GM12873 (cell line): ENCODE results near the gene IFNA17.
"Not testable (repeated sequence)": the region's sequence is repeated elsewhere in the genome, so short reads cannot be mapped to it uniquely, and the experiment has no call there.

Experiments used
- TF ChIP-seq, protein P1 (sequence below): IDR thresholded peaks from 2 replicates; pipeline ENCODE4 v1.5.1; 2012; ENCODE audit warnings: low read depth, mild to moderate bottlenecking, moderate library complexity, low read length, control low read depth; ENCODE audit not compliant: insufficient read depth; ENCODE audit errors: missing control alignments

The IFNA17 gene

DNA sequence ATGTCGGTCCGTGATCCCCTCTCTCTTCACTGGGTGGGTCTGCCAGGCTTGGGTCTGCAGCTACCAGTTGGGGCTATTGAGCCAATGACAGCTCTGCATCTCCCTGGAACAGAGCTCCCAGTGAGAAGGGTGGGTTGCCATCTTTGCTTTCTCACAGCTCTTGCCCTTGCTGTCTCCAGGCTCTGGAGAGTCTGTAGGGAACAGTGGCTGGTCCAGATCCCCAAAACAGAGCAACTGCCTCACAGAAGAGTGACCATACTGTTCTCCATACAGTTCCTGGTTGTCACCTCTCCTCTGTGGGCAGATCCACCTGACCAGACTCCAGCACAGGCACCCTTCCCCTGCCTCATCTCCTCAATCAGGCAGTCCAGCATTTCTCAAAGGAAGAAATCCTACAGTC is 5.2 kb upstream of the IFNA17 start:
- TF ChIP-seq, protein P1, sequence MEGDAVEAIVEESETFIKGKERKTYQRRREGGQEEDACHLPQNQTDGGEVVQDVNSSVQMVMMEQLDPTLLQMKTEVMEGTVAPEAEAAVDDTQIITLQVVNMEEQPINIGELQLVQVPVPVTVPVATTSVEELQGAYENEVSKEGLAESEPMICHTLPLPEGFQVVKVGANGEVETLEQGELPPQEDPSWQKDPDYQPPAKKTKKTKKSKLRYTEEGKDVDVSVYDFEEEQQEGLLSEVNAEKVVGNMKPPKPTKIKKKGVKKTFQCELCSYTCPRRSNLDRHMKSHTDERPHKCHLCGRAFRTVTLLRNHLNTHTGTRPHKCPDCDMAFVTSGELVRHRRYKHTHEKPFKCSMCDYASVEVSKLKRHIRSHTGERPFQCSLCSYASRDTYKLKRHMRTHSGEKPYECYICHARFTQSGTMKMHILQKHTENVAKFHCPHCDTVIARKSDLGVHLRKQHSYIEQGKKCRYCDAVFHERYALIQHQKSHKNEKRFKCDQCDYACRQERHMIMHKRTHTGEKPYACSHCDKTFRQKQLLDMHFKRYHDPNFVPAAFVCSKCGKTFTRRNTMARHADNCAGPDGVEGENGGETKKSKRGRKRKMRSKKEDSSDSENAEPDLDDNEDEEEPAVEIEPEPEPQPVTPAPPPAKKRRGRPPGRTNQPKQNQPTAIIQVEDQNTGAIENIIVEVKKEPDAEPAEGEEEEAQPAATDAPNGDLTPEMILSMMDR = no peak

DNA sequence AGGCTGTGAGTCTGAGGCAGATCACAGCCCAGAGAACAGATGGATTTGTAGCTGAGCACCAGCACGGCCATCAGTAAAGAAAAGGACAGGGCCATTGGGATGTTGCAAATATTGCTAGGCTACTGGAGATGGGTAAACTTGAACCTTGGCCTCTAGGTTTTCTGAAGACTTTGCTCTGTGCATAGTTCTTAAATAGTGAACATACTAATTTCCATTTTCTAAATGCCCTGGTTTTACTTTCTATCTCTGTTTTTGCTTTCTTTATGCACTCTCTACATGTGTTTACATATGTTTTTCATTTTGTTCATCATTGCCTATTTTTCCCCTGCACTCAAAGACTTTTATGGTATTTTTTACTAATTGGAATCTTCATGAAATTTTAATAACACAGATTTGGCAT is 10.8 kb downstream of the IFNA17 start, which contains the start of gene IFNA16:
TSS of gene IFNA16 (minus strand) at position 101 of the 400 bp plus-strand sequence. CDS start at position 95, 6 bp downstream.
- TF ChIP-seq, protein P1 = not testable (repeated sequence)

DNA sequence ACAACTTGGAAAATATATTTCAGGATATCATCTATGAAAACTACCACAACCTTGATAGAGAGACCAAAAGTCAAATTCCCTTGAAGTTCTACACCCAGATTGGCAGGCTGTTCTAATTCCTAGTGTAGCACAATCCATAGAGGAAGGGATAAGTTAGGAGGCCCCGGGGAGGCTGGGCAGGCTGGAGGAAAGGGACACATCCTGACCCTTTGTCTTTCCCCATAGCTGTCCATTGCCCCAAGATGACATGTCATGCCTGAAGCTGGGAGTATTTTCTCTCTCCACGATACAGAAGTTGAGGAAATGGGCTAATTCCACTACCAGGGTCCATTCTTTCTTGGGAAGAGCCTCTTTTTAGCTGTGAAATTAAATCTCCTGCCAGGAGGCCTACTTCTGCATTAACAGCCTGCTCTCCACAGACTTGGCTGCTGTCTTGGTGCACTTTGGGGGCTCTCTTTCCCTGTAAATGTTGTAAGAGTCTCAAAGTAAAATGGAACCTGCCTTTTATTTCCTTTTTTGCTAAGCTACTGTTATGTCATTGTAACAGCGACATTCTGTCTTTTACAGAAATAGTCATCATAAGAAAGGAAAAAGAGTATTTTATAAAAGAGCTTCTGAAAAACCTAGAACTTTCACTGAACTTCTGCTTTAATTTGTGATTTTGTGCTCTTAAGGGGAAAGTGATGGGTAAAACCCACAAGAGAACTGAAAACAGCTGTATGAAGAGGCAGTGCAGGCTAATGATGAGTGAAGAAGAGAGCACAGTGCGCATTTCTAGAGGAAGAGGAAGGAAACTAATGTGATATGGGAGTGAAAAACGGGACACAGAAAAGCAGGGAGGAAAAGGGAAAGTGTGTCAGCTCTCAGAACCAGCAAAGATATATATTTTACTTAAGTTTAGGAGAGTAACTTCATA is 14.4 kb downstream of the IFNA17 start:
- TF ChIP-seq, protein P1 = peak; percentile 64

DNA sequence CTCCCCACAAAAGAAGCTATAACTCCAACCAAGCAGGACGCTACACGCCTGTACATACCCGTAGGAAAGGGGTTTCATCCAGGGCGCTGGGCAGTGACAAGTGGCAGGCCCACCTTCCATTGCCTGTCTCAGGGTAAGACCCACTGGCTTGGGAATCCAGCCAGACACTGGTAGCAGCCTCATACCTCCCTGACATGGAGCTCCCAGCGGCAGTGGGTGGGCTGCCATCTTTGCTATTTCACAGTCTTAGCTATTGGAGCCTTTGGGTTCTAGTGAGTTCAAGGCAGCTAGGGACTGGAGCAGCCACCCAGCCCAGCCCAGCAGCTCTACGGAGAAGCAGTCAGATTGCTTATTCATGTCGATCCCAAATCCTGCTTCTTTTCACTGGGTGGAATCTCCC is 17.7 kb downstream of the IFNA17 start:
- TF ChIP-seq, protein P1 = no peak

DNA sequence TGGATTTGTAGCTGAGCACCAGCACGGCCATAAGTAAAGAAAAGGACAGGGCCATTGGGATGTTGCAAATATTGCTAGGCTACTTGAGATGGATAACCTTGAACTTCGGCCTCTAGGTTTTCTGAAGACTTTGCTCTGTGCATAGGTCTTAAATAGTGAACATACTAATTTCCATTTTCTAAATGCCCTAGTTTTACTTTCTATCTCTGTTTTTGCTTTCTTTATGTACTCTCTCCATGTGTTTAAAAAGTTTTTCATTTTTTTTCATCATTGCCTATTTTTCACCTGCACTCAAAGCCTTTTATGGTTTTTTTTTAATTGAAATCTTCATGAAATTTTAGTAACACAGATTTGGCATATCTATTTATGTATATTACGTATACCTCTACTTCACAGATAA is 21.0 kb downstream of the IFNA17 start, which contains the start of gene IFNA10:
TSS of gene IFNA10 (minus strand) at position 101 of the 400 bp plus-strand sequence. CDS start at position 55, 46 bp downstream.
- TF ChIP-seq, protein P1 = not testable (repeated sequence)

DNA sequence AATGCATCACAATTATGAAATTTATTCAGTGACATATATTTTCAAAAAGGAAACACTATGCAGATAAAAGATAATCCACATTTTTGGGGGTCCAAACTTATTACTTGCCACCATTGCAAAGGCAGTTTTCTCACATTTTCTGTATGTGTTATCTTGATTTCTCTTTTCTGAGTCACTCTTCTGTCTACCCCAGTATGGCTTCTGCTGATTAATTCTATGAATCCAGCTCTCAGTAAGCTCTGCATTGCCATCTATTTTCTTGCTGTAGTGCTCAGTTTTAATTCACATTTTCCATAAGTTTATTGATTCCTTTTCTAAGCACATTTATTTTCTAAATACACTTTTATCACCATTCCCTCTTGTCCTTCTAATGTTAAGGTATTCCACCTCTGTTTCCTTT is 22.8 kb downstream of the IFNA17 start:
- TF ChIP-seq, protein P1 = no peak

DNA sequence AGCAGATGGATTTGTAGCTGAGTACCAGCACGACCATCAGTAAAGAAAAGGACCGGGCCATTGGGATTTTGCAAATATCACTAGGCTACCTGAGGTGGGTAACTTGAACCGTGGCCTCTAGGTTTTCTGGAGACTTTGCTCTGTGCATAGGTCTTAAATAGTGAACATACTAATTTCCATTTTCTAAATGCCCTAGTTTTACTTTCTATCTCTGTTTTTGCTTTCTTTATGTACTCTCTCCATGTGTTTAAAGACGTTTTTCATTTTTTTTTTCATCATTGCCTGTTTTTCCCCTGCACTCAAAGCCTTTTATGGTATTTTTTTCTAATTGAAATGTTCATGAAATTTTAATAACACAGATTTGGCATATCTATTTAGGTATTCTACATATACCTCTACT is 25.9 kb downstream of the IFNA17 start, which contains the start of gene IFNA7:
TSS of gene IFNA7 (minus strand) at position 101 of the 400 bp plus-strand sequence. CDS start at position 61, 40 bp downstream.
- TF ChIP-seq, protein P1 = not testable (repeated sequence)
